Measurements from ENCODE around the gene AP3B1. TPM values are rescaled to one million over a fixed set of nuclear protein-coding genes. Genes with fewer than 3 reads are reported as not detected.

AP3B1 gene
- polyA plus RNA-seq, 1 experiment = 67.0 TPM

GRCh38 chr5:78253201-78253600 is 41.3 kb downstream of the AP3B1 start:
- DNase-seq (ENCODE audit: low read depth, low spot score) = no peak
- Histone ChIP-seq H3K27me3 (ENCODE audit: control insufficient read depth, insufficient read depth, low read length) (no peaks in the 10 kb centered on the region), H3K27ac (ENCODE audit: low read depth, low read length) (no peak overlapping the region), H3K9me3 (ENCODE audit: control insufficient read depth, insufficient read depth, low read length) (no peaks in the 10 kb centered on the region), H3K4me3 (ENCODE audit: low read depth, low read length) (no peak overlapping the region)
- ChIA-PET CTCF (no interaction called here), POLR2A (no interaction called here)
- no peak for TF ChIP-seq CTCF (IDR thresholded peaks at IDR 0.05; ENCODE audit: low read depth, low read length)

- no peaks in the 10 kb centered on the region for H3K27me3 ChIP-seq (ENCODE audit: control insufficient read depth, insufficient read depth, low read length)
- no peak for DNase-seq (ENCODE audit: low read depth, low spot score)
- POLR2A ChIA-PET = no interaction called here
- H3K27ac ChIP-seq (ENCODE audit: low read depth, low read length) = no peak overlapping the region
- CTCF ChIA-PET = no interaction called here
- no peak overlapping the region for H3K4me3 ChIP-seq (ENCODE audit: low read depth, low read length)
- no peaks in the 10 kb centered on the region for H3K9me3 ChIP-seq (ENCODE audit: control insufficient read depth, insufficient read depth, low read length)
- no peak for TF ChIP-seq CTCF (IDR thresholded peaks at IDR 0.05; ENCODE audit: low read depth, low read length)
Observed at GRCh38 chr5:78252715-78253114, 41.8 kb downstream of the AP3B1 start.

GRCh38 chr5:78251663-78252284 is 42.7 kb downstream of the AP3B1 start:
- no peak for DNase-seq (ENCODE audit: low read depth, low spot score)
- H3K27me3 ChIP-seq (ENCODE audit: control insufficient read depth, insufficient read depth, low read length) = no peaks in the 10 kb centered on the region
- ChIA-PET POLR2A (no interaction called here), CTCF (no interaction called here)
- no peaks in the 10 kb centered on the region for H3K9me3 ChIP-seq (ENCODE audit: control insufficient read depth, insufficient read depth, low read length)
- no peak for TF ChIP-seq CTCF (IDR thresholded peaks at IDR 0.05; ENCODE audit: low read depth, low read length)
- H3K27ac ChIP-seq (ENCODE audit: low read depth, low read length) = no peak overlapping the region
- H3K4me3 ChIP-seq (ENCODE audit: low read depth, low read length) = no peak overlapping the region

- Histone ChIP-seq H3K27me3 (ENCODE audit: control insufficient read depth, insufficient read depth, low read length) (no peaks in the 10 kb centered on the region), H3K27ac (ENCODE audit: low read depth, low read length) (no peak overlapping the region), H3K4me3 (ENCODE audit: low read depth, low read length) (no peak overlapping the region), H3K9me3 (ENCODE audit: control insufficient read depth, insufficient read depth, low read length) (no peaks in the 10 kb centered on the region)
- TF ChIP-seq CTCF (IDR thresholded peaks at IDR 0.05; ENCODE audit: low read depth, low read length) = no peak
- DNase-seq (ENCODE audit: low read depth, low spot score) = no peak
- ChIA-PET POLR2A (no interaction called here), CTCF (no interaction called here)
Observed at GRCh38 chr5:78245136-78245535, 49.4 kb downstream of the AP3B1 start.

- no peak overlapping the region for H3K4me3 ChIP-seq (ENCODE audit: low read depth, low read length)
- ChIA-PET POLR2A (no interaction called here), CTCF (interaction anchor here (1.3 kb wide), 1 partner anchor 25 kb away, joined by 3 read pairs; no protein-coding TSS in a partner anchor)
- no peak for TF ChIP-seq CTCF (IDR thresholded peaks at IDR 0.05; ENCODE audit: low read depth, low read length)
- no peaks in the 10 kb centered on the region for H3K27me3 ChIP-seq (ENCODE audit: control insufficient read depth, insufficient read depth, low read length)
- peak; percentile 33 for DNase-seq (ENCODE audit: low read depth, low spot score)
- H3K9me3 ChIP-seq (ENCODE audit: control insufficient read depth, insufficient read depth, low read length) = no peaks in the 10 kb centered on the region
- H3K27ac ChIP-seq (ENCODE audit: low read depth, low read length) = peak overlapping the region; percentile 66
Observed at GRCh38 chr5:78243639-78244038, 50.9 kb downstream of the AP3B1 start.

All from AG04450 (cell line).